GF-D8 (cell line): ENCODE data around the gene PSORS1C2.
"Not testable (repeated sequence)": the region's sequence is repeated elsewhere in the genome, so short reads cannot be mapped to it uniquely, and the experiment has no call there.

Experiments
- DNase-seq: peaks from one replicate; lab custom pipeline; 2025; lab: John Stamatoyannopoulos, UW

PSORS1C2 gene

GRCh38 chr6:31165986-31166385, 27.1 kb upstream of the PSORS1C2 start:
- no peak for DNase-seq

GRCh38 chr6:31165064-31165832, 26.4 kb upstream of the PSORS1C2 start:
- DNase-seq, result not testable (repeated sequence)

DNA sequence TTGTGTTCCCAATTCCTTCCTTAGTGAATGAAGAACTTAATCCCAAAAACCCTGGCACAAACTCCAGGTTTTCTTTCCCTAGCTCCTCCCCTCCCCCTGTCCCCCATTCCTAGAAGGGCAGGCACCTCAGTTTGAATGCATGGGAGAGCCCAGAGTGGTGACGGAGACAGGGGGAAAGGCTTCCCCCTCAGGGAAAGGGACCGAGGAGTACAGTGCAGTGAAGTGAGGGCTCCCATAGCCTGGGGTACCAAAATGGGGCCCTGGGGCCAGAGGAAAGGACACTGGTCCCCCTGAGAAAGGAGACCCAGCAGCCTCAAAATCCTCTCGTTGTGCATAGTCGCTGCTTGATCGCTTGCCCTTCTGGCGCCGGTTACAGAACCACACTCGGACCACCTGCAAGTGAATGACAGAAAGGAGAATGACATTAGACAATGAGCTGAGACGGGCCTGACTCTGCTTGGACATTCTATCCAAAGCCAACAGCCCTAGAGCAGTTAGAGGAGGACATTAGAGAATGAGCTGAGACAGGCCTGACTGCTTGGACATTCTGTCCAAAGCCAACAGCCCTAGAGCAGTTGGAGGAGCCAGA, 25.7 kb upstream of the PSORS1C2 start:
- DNase-seq, result not testable (repeated sequence)

GRCh38 chr6:31163922-31164321, 25.1 kb upstream of the PSORS1C2 start:
- no peak for DNase-seq

DNA sequence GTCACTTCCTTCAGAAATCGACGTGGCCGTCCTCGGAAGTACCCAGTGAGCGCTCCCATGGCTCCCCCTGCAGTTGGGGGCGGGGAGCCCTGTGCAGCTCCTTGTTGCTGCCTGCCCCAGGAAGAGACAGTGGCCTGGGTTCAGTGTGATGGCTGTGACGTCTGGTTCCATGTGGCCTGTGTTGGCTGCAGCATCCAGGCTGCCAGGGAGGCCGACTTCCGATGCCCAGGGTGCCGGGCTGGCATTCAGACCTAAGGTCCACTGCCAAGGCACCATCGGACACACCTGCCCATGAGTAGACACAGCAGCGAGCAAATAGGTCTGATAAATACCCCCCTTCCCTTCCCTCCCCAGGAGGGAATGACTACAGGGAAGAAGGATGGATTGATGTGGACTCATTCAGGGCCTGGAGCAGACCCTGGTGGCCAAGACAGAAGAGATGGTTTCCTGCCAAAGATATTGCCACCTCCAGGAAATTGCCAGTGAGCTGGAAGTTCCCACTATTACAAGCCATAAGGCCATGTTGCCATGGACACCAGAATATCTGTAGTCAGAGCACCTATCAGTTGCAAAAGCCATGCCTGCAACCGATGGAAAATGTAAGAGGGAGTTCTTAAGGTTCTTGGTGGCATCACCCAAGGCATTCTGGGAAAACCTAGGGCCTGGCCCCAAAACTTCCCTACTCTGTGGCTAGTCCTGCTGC, 23.7 kb upstream of the PSORS1C2 start:
- no peak for DNase-seq

DNA sequence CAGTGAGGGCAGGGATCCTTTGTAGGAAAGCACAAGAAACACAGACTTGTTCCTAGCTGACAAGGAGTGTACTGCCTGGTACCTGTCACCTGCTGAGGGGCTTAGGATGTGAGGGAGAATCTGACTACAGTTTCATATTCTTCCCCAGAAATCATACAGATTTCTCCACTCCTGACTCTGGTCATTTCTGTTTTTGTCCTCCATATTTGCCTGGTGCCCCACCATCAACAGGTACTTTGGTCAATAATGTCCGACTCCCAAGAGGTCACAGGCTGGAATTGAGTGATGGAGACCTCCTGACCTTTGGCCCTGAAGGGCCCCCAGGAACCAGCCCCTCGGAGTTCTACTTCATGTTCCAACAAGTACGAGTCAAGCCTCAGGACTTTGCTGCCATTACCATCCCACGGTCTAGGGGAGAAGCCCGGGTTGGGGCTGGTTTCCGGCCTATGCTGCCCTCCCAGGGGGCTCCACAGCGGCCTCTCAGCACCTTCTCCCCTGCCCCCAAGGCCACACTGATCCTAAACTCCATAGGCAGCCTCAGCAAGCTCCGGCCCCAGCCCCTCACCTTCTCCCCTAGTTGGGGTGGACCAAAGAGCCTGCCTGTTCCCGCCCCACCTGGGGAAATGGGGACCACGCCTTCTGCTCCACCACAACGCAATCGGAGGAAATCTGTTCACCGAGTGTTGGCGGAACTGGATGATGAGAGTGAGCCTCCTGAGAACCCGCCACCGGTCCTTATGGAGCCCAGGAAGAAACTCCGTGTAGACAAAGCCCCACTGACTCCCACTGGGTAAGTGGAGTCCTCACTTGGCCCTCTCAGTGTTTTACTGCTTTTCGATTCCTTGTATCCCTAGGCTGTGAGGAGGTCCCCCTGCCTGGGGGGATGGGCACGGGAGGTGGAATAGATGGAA, 22.6 kb upstream of the PSORS1C2 start:
- no peak for DNase-seq

- no peak for DNase-seq
Observed at GRCh38 chr6:31158863-31159855, 20.3 kb upstream of the PSORS1C2 start.

- DNase-seq, result peak; percentile 94
Observed at GRCh38 chr6:31158140-31158862, 19.4 kb upstream of the PSORS1C2 start, which contains the start of gene TCF19. TCF19 (plus strand) TSS chr6:31158589; CDS start chr6:31159470, 881 bp downstream.

- no peak for DNase-seq
Observed at GRCh38 chr6:31157513-31158139, 18.8 kb upstream of the PSORS1C2 start, which contains the start of gene CCHCR1. CCHCR1 (minus strand) TSS chr6:31157802; CDS start chr6:31157600, 202 bp downstream.

GRCh38 chr6:31156641-31157040, 17.8 kb upstream of the PSORS1C2 start:
- DNase-seq, result no peak

DNA sequence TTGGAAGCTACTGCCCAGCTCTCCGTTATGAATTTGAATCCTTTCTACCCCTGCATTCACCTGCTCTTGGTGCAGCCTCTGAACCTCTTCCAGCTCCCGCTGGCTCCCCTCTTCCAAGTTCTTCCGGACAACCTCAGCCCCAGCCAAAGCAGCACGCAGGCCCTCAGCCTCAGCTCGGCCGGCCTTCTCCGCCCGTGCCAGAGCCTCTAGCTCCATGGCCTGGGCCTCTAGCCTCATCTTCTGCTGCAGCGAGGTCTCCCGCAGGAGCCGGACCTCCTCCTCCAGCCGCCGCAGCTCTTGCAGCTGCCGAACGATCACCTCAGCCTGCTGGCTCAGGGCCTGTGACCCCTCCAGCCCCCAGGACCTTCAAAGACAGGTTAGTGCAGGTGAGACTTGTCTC, 15.6 kb upstream of the PSORS1C2 start:
- DNase-seq, result no peak

DNA sequence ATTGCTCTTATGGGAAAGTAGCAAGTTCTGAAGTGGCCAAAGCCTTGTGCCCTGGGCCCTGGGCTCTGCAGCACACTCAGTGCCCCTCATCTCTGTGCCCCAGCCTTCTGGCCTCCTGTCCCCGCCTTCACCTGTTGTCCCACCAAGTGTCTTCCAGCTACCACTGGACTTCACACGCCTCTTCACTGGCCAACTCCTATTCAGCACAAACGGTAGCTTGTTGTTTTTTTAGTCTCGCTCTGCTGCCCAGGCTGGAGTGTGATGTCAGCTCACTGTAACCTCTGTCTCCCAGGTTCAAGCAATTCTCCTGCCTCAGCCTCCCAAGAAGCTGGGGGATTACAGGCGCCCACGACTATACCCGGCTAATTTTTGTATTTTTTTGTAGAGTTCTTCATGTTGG, 13.9 kb upstream of the PSORS1C2 start:
- DNase-seq, result no peak

GRCh38 chr6:31149827-31150447, 11.1 kb upstream of the PSORS1C2 start:
- DNase-seq, result no peak

- DNase-seq, result no peak
Observed at GRCh38 chr6:31145386-31145785, 6.5 kb upstream of the PSORS1C2 start.

GRCh38 chr6:31144970-31145340, 6.1 kb upstream of the PSORS1C2 start:
- no peak for DNase-seq

DNA sequence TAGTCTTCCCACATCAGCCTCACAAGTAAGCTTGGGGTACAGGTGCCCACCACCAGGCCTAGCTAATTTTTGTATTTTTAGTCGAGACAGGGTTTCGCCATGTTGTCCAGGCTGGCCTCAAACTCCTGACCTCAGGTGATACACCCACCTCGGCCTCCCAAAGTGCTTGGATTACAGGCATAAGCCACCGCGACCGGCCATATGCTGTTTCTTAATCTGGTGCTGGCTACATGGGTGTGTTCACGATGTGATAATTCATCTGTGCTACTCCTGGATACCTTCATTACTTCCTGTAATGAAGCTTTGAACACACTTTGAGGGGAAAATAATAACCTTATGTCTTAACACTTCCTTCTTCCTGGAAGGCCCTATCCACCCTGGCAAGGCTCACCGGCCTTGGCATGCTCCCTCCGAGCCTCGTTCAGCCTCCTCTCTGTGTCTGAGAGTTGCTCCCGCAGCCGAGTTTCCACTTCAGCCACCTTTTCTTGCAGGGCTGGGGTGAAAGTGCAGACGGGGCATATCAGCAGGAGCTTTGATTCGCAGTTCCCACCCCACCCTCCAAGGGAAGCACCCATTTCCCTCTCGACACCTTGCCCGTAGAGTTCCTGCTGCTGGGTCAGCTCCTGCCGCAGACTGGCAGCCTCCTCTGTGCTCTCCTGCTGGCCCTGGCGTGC, 5.6 kb upstream of the PSORS1C2 start:
- DNase-seq, result no peak

GRCh38 chr6:31143148-31143547, 4.3 kb upstream of the PSORS1C2 start:
- no peak for DNase-seq

GRCh38 chr6:31142361-31142761, 3.5 kb upstream of the PSORS1C2 start:
- no peak for DNase-seq
